OCI-LY1 (cell line): ENCODE results near the gene ZBTB20.

Experiments used
- EZH2 ChIP-seq: fragments of 200-600 bp; sonication (generic), shearing (Covaris generic); IDR thresholded peaks from 2 replicates; pipeline ENCODE4 v1.8.0; 2017; ENCODE audit warnings: borderline replicate concordance, mixed run types, mild to moderate bottlenecking, antibody characterized with exemption, low read length, moderate library complexity, mixed read lengths
- TF ChIP-seq, protein P1 (sequence below): fragments of 200-600 bp; sonication (generic), shearing (Covaris generic); IDR thresholded peaks from 2 replicates; pipeline ENCODE4 v1.5.1; 2017; ENCODE audit warnings: mild to moderate bottlenecking, antibody characterized with exemption, low read length, moderate library complexity, mixed read lengths

DNA sequence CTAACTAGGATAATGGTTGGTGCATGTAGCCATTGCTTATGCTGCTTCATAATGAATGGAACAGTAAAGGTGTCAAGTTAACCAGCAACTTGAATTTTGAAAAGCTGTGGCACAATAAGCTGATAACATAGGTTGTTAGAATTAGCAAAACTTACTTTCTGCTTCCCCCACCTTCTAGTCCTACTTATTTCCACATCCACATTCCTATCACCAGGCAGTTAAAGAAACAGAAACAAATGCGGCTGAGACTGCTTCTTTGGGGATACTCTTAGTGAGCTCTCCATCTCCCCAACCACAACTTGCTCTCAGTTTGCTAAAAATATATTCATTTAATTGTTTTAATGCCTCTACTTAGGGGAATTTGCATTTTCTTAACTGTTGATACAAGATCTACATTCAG, 638.1 kb downstream of the ZBTB20 start:
- TF ChIP-seq, protein P1, sequence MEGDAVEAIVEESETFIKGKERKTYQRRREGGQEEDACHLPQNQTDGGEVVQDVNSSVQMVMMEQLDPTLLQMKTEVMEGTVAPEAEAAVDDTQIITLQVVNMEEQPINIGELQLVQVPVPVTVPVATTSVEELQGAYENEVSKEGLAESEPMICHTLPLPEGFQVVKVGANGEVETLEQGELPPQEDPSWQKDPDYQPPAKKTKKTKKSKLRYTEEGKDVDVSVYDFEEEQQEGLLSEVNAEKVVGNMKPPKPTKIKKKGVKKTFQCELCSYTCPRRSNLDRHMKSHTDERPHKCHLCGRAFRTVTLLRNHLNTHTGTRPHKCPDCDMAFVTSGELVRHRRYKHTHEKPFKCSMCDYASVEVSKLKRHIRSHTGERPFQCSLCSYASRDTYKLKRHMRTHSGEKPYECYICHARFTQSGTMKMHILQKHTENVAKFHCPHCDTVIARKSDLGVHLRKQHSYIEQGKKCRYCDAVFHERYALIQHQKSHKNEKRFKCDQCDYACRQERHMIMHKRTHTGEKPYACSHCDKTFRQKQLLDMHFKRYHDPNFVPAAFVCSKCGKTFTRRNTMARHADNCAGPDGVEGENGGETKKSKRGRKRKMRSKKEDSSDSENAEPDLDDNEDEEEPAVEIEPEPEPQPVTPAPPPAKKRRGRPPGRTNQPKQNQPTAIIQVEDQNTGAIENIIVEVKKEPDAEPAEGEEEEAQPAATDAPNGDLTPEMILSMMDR = no peak
- no peak for TF ChIP-seq EZH2
